ENCODE data around the gene RNASEH2B. TPM values are rescaled to one million over a fixed set of nuclear protein-coding genes. Genes with fewer than 3 reads are reported as not detected.

Gene RNASEH2B
- total RNA-seq, 2 experiments from 2014 or later, result 108 to 126 TPM

Other genes starting within 250 kb of the RNASEH2B start
- not detected for gene DLEU7, start 66.1 kb upstream of the RNASEH2B start, total RNA-seq
- not detected for gene C13orf42, start 201.5 kb downstream of the RNASEH2B start, total RNA-seq